SH-SY5Y (cell line): Measurements from ENCODE around the gene HOXD12.

Experiments used
- GATA2 ChIP-seq: IDR thresholded peaks from 2 replicates; pipeline ENCODE4 v1.6.1; 2011; ENCODE audit warnings: mild to moderate bottlenecking, low read depth, low read length
- GATA3 ChIP-seq: IDR thresholded peaks from 2 replicates; pipeline ENCODE4 v1.6.1; 2011; ENCODE audit warnings: low read depth, mild to moderate bottlenecking, low read length, moderate library complexity

- TF ChIP-seq GATA3, result no peak
- TF ChIP-seq GATA2, result no peak
Measured at GRCh38 chr2:176099728-176100546, at the start of gene HOXD12.
